ENCODE results near the gene ZDHHC22. TPM values are rescaled to one million over a fixed set of nuclear protein-coding genes. Genes with fewer than 3 reads are reported as not detected.

The ZDHHC22 gene
- polyA plus RNA-seq, 3 donors, result not detected

DNA sequence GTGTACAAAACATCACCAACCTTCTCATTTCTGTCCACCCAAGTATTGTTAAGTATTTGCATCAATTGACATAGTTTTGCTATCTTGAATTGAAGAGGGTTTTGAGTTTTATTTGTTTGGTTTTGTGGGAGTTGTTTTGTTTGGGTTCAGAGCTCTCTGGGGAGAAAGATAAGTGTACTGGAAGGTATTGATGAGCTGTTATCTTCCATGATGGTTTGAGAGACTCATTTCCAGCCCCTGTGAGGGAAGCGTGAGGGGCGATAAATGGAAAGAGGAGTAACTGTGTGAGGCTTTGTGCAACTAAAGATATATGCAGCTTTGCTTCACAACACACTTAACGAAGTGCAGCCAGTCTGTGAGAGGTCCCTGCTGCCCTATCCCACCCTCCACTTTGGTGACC, 59.2 kb downstream of the ZDHHC22 start:
- Histone ChIP-seq H3K4me3 (replicated peaks in 1 of 3; ENCODE audit: low read depth in 2 of 3, low read length in 3 of 3) (no peak overlapping the region), H3K79me2 (ENCODE audit: insufficient read depth, low read length) (no peaks in the 10 kb centered on the region), H4K20me1 (ENCODE audit: insufficient read depth, low read length) (no peaks in the 10 kb centered on the region), H3K4me2 (replicated peaks; ENCODE audit: extremely low read depth, low read length, poor library complexity, severe bottlenecking) (no peak overlapping the region), H3K36me3 (replicated peaks in 1 of 2; ENCODE audit: control insufficient read depth in 1 of 2, insufficient read depth in 2 of 2, low read length in 2 of 2) (no peaks in the 10 kb centered on the region), H3K27ac (ENCODE audit: low read depth in 1 of 2, low read length in 2 of 2) (no peak overlapping the region), H3K9me3 (replicated peaks in 1 of 2; ENCODE audit: control insufficient read depth in 1 of 2, insufficient read depth in 1 of 2, low read length in 2 of 2) (peaks cover 6 to 9% of the 10 kb centered on the region in 2 donors), H3K4me1 (ENCODE audit: control insufficient read depth in 1 of 2, insufficient read depth in 2 of 2, low read length in 2 of 2) (no peaks in the 10 kb centered on the region), H3K27me3 (ENCODE audit: control insufficient read depth in 2 of 2, insufficient read depth in 2 of 2, low read length in 2 of 2) (no peaks in the 10 kb centered on the region), H2AFZ (ENCODE audit: insufficient read depth, low read depth, low read length, poor library complexity, severe bottlenecking) (no peak overlapping the region), H3K9ac (ENCODE audit: insufficient read depth, low read length, poor library complexity, severe bottlenecking) (no peak overlapping the region)
- Mint-ChIP-seq H3K9me3 (peaks cover 4 to 11% (median 9%) of the 10 kb centered on the region in 7 donors), H3K27me3 (ENCODE audit: low read depth in 3 of 3) (peaks cover 1 to 5% (median 2%) of the 10 kb centered on the region in 3 donors), H3K36me3 (no peaks in the 10 kb centered on the region), H3K27ac (no peak overlapping the region), H3K4me3 (no peak overlapping the region), H3K4me1 (peaks cover 6% of the 10 kb centered on the region)
- DNase-seq, result no peak
- TF ChIP-seq CTCF (IDR thresholded peaks at IDR 0.05), result no peak
- WGBS (ENCODE audit: insufficient coverage), result no CpG with 5 or more reads among the region's 3 CpGs
- intact Hi-C loops (cut with micrococcal nuclease), result no loop called here

Other genes starting within 250 kb of the ZDHHC22 start
- gene IRF2BPL, start 113.1 kb downstream of the ZDHHC22 start, polyA plus RNA-seq, result 10 to 100 TPM in 1 of 3 donors, 1 to 10 TPM in 2; 1.4 to 17.9 (median 1.9) TPM
- 10 to 100 TPM in 1 of 3 donors, 1 to 10 TPM in 2; 4.4 to 11.2 (median 7.0) TPM for gene CIPC, start 43.5 kb downstream of the ZDHHC22 start, polyA plus RNA-seq
- 1 to 10 TPM in 1 of 3 donors, under 1 TPM in 1, not detected in 1; 0.78 to 4.4 TPM for gene TMEM63C, start 40.0 kb upstream of the ZDHHC22 start, polyA plus RNA-seq
- not detected for gene NGB, start 129.4 kb upstream of the ZDHHC22 start, polyA plus RNA-seq
- gene POMT2, start 179.1 kb upstream of the ZDHHC22 start, polyA plus RNA-seq, result 1 to 10 TPM; 1.5 to 8.9 (median 1.8) TPM
- gene GSTZ1, start 179.2 kb upstream of the ZDHHC22 start, polyA plus RNA-seq, result 10 to 100 TPM; 12.8 to 16.4 (median 15.3) TPM
- gene TMED8, start 235.3 kb upstream of the ZDHHC22 start, polyA plus RNA-seq, result 1 to 10 TPM; 5.4 to 6.2 (median 6.1) TPM
- gene SAMD15, start 235.6 kb upstream of the ZDHHC22 start, polyA plus RNA-seq, result under 1 TPM in 2 of 3 donors, not detected in 1; 0.08 to 0.65 TPM

Data from CD14-positive monocyte (primary cell).